ENCODE results near the gene SYNGR3.

GRCh38 chr16:1965396-1966001 lies 24.3 kb upstream of the SYNGR3 start:
- TF ChIP-seq CTCF (IDR thresholded peaks at IDR 0.05) (no peak), POLR2AphosphoS5 (IDR thresholded peaks at IDR 0.05; ENCODE audit: low read depth, low read length) (no peak), REST (IDR thresholded peaks at IDR 0.05; ENCODE audit: insufficient read depth in 1 of 2, low read depth in 2 of 2, low read length in 1 of 2) (no peak)
